ENCODE measurements around the gene BCAS3.

GRCh38 chr17:61389670-61390478, 712.2 kb downstream of the BCAS3 start:
- TF ChIP-seq CTCF (IDR thresholded peaks at IDR 0.05 in 4 of 5, conservative IDR thresholded peaks at IDR 0.05 in 1 of 5) = peak; percentile 47 to 85 (median 75)
- TF ChIP-seq POLR2A (IDR thresholded peaks at IDR 0.05) = no peak
